Mammary epithelial cell (primary cell): ENCODE data around the gene PARVA.

Experiments
- EZH2 ChIP-seq: IDR thresholded peaks from 2 replicates; pipeline ENCODE4 v1.6.1; 2012; ENCODE audit warnings: low read length, inconsistent platforms, borderline replicate concordance
- TF ChIP-seq, protein P1 (sequence below), 2 donors: IDR thresholded peaks in 1 of 2; conservative IDR thresholded peaks in 1 of 2; 2 replicates each; pipeline ENCODE4 v1.5.1; 2011 to 2012; ENCODE audit warnings: inconsistent platforms in 2 of 2, low read length in 2 of 2, mild to moderate bottlenecking in 2 of 2, control low read depth in 1 of 2, low read depth in 1 of 2; ENCODE audit not compliant: insufficient read depth in 1 of 2; ENCODE audit errors: extremely low read depth in 1 of 2

DNA sequence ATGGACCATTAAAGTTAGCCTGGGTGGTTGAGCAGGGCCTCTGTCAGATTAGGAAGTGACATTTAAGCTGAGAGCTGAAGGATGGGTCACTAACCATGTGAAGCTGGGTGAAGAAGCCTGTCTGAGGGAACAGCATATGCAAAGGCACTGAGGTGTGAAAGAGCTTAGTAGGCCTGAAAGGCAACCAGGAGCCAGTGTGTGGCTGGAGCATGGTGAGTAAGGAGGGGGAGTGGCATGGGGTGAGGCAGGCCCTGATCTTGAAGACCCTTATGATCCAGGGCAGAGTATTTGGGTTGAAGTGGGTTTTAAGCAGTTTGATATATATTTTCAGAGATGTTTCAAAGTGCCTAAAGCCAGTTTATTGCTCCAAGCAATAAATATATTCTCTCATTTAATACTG is 48.8 kb downstream of the PARVA start:
- no peak for TF ChIP-seq EZH2
- TF ChIP-seq, protein P1, sequence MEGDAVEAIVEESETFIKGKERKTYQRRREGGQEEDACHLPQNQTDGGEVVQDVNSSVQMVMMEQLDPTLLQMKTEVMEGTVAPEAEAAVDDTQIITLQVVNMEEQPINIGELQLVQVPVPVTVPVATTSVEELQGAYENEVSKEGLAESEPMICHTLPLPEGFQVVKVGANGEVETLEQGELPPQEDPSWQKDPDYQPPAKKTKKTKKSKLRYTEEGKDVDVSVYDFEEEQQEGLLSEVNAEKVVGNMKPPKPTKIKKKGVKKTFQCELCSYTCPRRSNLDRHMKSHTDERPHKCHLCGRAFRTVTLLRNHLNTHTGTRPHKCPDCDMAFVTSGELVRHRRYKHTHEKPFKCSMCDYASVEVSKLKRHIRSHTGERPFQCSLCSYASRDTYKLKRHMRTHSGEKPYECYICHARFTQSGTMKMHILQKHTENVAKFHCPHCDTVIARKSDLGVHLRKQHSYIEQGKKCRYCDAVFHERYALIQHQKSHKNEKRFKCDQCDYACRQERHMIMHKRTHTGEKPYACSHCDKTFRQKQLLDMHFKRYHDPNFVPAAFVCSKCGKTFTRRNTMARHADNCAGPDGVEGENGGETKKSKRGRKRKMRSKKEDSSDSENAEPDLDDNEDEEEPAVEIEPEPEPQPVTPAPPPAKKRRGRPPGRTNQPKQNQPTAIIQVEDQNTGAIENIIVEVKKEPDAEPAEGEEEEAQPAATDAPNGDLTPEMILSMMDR (conservative IDR thresholded peaks at IDR 0.05 in 1 of 2, IDR thresholded peaks at IDR 0.05 in 1 of 2; ENCODE audit: extremely low read depth in 1 of 2, insufficient read depth in 1 of 2, low read depth in 1 of 2, low read length in 2 of 2) = no peak
